Ishikawa (cell line): ENCODE data around the gene ANKRD31.

Experiments
- CEBPB ChIP-seq: IDR thresholded peaks from 2 replicates; pipeline ENCODE4 v1.6.1; 2012
- CREB1 ChIP-seq: IDR thresholded peaks from 2 replicates; pipeline ENCODE4 v1.6.1; 2012; ENCODE audit warnings: low read depth
- EGR1 ChIP-seq: IDR thresholded peaks from 2 replicates; pipeline ENCODE4 v1.6.1; 2012
- EP300 ChIP-seq: IDR thresholded peaks from 2 replicates; pipeline ENCODE4 v1.6.1; 2012; ENCODE audit warnings: borderline replicate concordance
- FOXM1 ChIP-seq: IDR thresholded peaks from 2 replicates; pipeline ENCODE4 v1.6.1; 2012; ENCODE audit warnings: low read depth, borderline replicate concordance
- NFIC ChIP-seq: IDR thresholded peaks from 2 replicates; pipeline ENCODE4 v1.6.1; 2012
- RAD21 ChIP-seq: IDR thresholded peaks from 2 replicates; pipeline ENCODE4 v1.6.1; 2012; ENCODE audit warnings: low read depth
- TAF1 ChIP-seq: IDR thresholded peaks from 2 replicates; pipeline ENCODE4 v1.6.1; 2012; ENCODE audit warnings: low read depth, mild to moderate bottlenecking
- TCF12 ChIP-seq: IDR thresholded peaks from 2 replicates; pipeline ENCODE4 v1.6.1; 2012; ENCODE audit warnings: low read depth
- TEAD4 ChIP-seq: IDR thresholded peaks from 2 replicates; pipeline ENCODE4 v1.6.1; 2012
- YY1 ChIP-seq: IDR thresholded peaks from 2 replicates; pipeline ENCODE4 v1.6.1; 2012; ENCODE audit warnings: low read depth
- ZBTB7A ChIP-seq: IDR thresholded peaks from 2 replicates; pipeline ENCODE4 v1.6.1; 2012; ENCODE audit warnings: low read depth
- TF ChIP-seq, protein P1 (sequence below): IDR thresholded peaks from 2 replicates; pipeline ENCODE4 v1.6.1; 2012; ENCODE audit warnings: low read depth, mild to moderate bottlenecking
- TF ChIP-seq, protein P2 (sequence below): IDR thresholded peaks from 2 replicates; pipeline ENCODE4 v1.6.1; 2012
- TF ChIP-seq, protein P3 (sequence below): IDR thresholded peaks from 2 replicates; pipeline ENCODE4 v1.6.1; 2012

The ANKRD31 gene

DNA sequence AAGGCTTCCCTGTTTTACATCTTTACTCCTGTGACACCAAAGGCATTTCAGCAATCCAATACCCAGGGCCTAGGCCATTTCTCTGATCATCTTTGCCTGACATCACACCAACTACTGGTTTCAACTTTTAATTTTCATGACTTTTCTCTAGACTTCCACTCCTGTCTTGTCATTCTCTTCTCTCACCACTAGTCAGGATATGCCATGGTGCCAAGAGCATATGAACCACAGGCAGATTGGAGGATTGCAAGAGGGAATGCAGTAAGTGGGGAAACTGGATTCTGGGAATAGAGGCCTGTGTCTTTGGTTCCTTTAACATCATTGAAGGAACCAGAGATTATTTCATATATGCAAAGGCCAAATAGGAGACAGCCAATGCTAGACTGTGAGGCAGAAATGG lies 69.3 kb downstream of the ANKRD31 start:
- no peak for TF ChIP-seq FOXM1
- TF ChIP-seq, protein P1, sequence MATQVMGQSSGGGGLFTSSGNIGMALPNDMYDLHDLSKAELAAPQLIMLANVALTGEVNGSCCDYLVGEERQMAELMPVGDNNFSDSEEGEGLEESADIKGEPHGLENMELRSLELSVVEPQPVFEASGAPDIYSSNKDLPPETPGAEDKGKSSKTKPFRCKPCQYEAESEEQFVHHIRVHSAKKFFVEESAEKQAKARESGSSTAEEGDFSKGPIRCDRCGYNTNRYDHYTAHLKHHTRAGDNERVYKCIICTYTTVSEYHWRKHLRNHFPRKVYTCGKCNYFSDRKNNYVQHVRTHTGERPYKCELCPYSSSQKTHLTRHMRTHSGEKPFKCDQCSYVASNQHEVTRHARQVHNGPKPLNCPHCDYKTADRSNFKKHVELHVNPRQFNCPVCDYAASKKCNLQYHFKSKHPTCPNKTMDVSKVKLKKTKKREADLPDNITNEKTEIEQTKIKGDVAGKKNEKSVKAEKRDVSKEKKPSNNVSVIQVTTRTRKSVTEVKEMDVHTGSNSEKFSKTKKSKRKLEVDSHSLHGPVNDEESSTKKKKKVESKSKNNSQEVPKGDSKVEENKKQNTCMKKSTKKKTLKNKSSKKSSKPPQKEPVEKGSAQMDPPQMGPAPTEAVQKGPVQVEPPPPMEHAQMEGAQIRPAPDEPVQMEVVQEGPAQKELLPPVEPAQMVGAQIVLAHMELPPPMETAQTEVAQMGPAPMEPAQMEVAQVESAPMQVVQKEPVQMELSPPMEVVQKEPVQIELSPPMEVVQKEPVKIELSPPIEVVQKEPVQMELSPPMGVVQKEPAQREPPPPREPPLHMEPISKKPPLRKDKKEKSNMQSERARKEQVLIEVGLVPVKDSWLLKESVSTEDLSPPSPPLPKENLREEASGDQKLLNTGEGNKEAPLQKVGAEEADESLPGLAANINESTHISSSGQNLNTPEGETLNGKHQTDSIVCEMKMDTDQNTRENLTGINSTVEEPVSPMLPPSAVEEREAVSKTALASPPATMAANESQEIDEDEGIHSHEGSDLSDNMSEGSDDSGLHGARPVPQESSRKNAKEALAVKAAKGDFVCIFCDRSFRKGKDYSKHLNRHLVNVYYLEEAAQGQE, result no peak
- TF ChIP-seq, protein P2, sequence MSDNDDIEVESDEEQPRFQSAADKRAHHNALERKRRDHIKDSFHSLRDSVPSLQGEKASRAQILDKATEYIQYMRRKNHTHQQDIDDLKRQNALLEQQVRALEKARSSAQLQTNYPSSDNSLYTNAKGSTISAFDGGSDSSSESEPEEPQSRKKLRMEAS, result no peak
- TF ChIP-seq YY1, result no peak
- no peak for TF ChIP-seq NFIC
- no peak for TF ChIP-seq RAD21
- no peak for TF ChIP-seq EGR1
- TF ChIP-seq CREB1, result no peak
- no peak for TF ChIP-seq ZBTB7A
- TF ChIP-seq, protein P3, sequence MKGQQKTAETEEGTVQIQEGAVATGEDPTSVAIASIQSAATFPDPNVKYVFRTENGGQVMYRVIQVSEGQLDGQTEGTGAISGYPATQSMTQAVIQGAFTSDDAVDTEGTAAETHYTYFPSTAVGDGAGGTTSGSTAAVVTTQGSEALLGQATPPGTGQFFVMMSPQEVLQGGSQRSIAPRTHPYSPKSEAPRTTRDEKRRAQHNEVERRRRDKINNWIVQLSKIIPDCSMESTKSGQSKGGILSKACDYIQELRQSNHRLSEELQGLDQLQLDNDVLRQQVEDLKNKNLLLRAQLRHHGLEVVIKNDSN, result no peak
- TF ChIP-seq TEAD4, result no peak

DNA sequence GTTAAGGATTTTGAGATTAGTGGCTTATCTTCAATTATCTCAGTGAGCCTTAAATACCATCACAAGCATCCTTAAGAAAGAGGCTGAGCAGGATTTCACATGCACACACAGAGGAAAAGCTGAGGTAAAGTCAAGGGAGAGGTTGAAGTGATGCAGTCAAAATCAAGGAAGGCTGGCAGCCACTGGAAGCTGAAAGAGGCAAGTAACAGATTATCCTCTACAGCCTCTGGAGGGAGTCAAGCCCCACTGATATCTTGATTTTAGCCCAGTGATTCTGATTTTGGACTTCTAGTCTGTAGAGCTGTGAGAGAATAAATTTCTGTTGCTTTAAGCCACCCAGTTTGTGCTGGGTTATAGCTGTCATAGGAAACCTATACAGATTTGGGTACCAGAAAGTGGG lies 80.1 kb downstream of the ANKRD31 start:
- TF ChIP-seq RAD21, result peak; percentile 25; the same call in 1 of the 2 replicates
- TF ChIP-seq FOXM1, result no peak

DNA sequence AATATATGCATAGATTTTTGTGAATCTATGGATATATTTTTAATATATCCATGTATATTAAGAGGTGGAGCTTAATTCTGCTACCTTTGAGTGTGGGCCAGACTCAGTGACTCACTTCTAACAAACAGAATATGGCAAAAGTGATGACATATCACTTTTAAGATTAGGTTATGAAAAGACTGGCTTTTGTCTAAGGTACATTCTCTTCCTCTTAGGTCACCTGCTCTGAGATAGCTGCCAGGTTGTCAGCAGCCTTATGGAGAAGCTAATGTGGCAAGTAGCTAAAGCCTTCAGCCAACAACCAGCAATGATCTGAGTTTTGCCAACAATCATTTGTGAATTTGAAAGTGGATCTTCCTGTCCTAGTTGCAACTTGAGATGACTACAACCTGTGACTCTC lies 83.8 kb downstream of the ANKRD31 start:
- no peak for TF ChIP-seq YY1
- TF ChIP-seq TEAD4, result no peak
- no peak for TF ChIP-seq EP300
- no peak for TF ChIP-seq ZBTB7A
- no peak for TF ChIP-seq FOXM1
- no peak for TF ChIP-seq TAF1
- no peak for TF ChIP-seq TCF12
- no peak for TF ChIP-seq CREB1
- no peak for TF ChIP-seq NFIC
- TF ChIP-seq EGR1, result no peak
- TF ChIP-seq, protein P1, result no peak

DNA sequence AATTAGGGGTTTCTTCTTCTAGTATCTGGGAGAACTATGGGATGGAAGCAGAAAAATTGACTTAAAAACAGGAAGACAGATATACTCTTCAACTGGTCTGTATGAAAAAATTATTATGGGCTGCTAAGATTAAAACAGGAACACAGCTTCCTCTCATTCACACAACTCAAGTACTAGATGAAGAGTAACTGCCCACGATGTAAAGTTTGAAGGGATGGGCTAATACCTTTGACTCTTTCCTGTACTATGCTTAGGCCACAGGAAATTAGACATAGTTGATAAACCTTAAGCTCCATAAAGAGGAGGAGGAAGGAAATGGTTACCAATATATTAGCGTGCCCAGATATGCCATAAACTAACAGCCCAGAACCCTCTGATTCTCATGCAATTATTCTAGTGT lies 88.6 kb downstream of the ANKRD31 start:
- no peak for TF ChIP-seq NFIC
- TF ChIP-seq, protein P3, result no peak
- no peak for TF ChIP-seq YY1
- no peak for TF ChIP-seq ZBTB7A
- TF ChIP-seq TAF1, result no peak
- no peak for TF ChIP-seq EP300
- no peak for TF ChIP-seq CEBPB
- TF ChIP-seq, protein P2, result no peak
- no peak for TF ChIP-seq TEAD4
- no peak for TF ChIP-seq CREB1
- TF ChIP-seq TCF12, result no peak
- TF ChIP-seq EGR1, result no peak
- TF ChIP-seq, protein P1, result no peak
- no peak for TF ChIP-seq FOXM1
- TF ChIP-seq RAD21, result no peak

DNA sequence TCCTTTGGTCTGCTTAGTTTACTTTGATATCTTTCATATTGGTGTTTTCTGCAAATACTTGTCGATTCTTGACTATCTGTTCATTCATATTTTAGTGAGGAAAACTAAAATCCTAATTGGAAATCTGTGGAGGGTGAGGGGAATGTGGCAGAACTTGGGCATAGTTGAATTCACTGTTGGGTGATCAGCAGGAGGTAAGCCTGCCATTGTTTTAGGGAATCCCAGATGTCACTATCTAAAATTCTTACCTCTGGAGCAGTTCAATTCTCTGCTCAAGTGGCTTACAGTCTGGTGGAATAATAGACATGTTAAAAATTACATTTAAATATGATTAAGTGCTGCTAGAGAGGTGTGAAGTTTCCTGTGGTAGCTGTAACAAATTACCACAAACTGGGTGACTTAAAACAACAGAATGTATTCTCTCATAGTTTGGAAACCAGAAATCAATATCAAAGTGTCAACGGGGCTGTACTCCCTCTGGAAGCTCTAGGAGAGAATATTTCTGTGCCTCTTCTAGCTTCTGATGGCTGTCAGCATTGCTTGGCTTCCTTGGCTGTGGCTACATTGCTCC lies 94.0 kb downstream of the ANKRD31 start:
- TF ChIP-seq FOXM1, result no peak
- no peak for TF ChIP-seq EGR1
- TF ChIP-seq, protein P3, result no peak
- TF ChIP-seq, protein P2, result no peak
- TF ChIP-seq YY1, result no peak
- no peak for TF ChIP-seq NFIC
- TF ChIP-seq CEBPB, result no peak
- TF ChIP-seq, protein P1, result no peak
